Common myeloid progenitor, CD34-positive (primary cell): ENCODE measurements around the gene AARSD1.

Experiments used
- CTCF ChIA-PET: fragments of 350-600 bp; sonication (Branson Sonifier 250); formaldehyde crosslinking; loops from one replicate; lab custom pipeline; 2021; ENCODE audit warnings: antibody characterized with exemption; lab: Charles Lee
- POLR2A ChIA-PET: fragments of 350-600 bp; sonication (Branson Sonifier 250); formaldehyde crosslinking; loops from one replicate; lab custom pipeline; 2021; ENCODE audit warnings: antibody characterized with exemption; lab: Charles Lee
- DNase-seq, 3 donors: peaks; one replicate each; pipeline versions ENCODE4 v3.0.0 to v3.0.0-alpha.2; 2013
- H3K27ac ChIP-seq, 2 experiments: 1 replicate in 1 of 2; 2 replicates in 1 of 2; pipeline ENCODE4 v1.7.0; 2013; ENCODE audit warnings: inconsistent platforms in 2 of 2, low read length in 2 of 2, mild to moderate bottlenecking in 2 of 2, low read depth in 1 of 2, moderate library complexity in 1 of 2; ENCODE audit not compliant: severe bottlenecking in 2 of 2, insufficient read depth in 1 of 2, poor library complexity in 1 of 2
- H3K27me3 ChIP-seq, 5 experiments: replicated peaks in 2 of 5; 1 replicate in 3 of 5; 2 replicates in 2 of 5; pipeline versions ENCODE4 v1.6.1 to v1.7.0; 2013; ENCODE audit warnings: low read length in 4 of 5, mild to moderate bottlenecking in 2 of 5, moderate library complexity in 2 of 5, inconsistent platforms in 1 of 5; ENCODE audit not compliant: insufficient read depth in 5 of 5, control insufficient read depth in 4 of 5
- H3K36me3 ChIP-seq, 4 experiments: 1 replicate in 2 of 4; 2 replicates in 2 of 4; pipeline versions ENCODE4 v1.6.1 to v1.7.0; 2013; ENCODE audit warnings: low read length in 3 of 4, control low read depth in 1 of 4, mild to moderate bottlenecking in 1 of 4; ENCODE audit not compliant: control insufficient read depth in 4 of 4, insufficient read depth in 4 of 4
- H3K4me1 ChIP-seq, 4 experiments: 1 replicate in 3 of 4; 2 replicates in 1 of 4; pipeline versions ENCODE4 v1.6.1 to v1.7.1; 2013; ENCODE audit warnings: low read length in 3 of 4, mild to moderate bottlenecking in 3 of 4, control low read depth in 1 of 4, inconsistent platforms in 1 of 4, moderate library complexity in 1 of 4; ENCODE audit not compliant: control insufficient read depth in 4 of 4, insufficient read depth in 4 of 4; ENCODE audit errors: control extremely low read depth in 1 of 4
- H3K4me3 ChIP-seq, 7 experiments: 1 replicate in 4 of 7; 2 replicates in 3 of 7; pipeline versions ENCODE4 v1.5.1 to v1.7.0; 2013; ENCODE audit warnings: mild to moderate bottlenecking in 7 of 7, low read length in 6 of 7, moderate library complexity in 6 of 7, inconsistent platforms in 2 of 7, low read depth in 2 of 7, control low read depth in 1 of 7; ENCODE audit not compliant: insufficient read depth in 4 of 7, control insufficient read depth in 1 of 7; ENCODE audit errors: extremely low read depth in 1 of 7
- H3K9me3 ChIP-seq, 5 experiments: 1 replicate in 4 of 5; 2 replicates in 1 of 5; pipeline versions ENCODE4 v1.6.1 to v1.7.1; 2013; ENCODE audit warnings: low read length in 4 of 5, mild to moderate bottlenecking in 2 of 5, inconsistent platforms in 1 of 5, low read depth in 1 of 5, moderate library complexity in 1 of 5; ENCODE audit not compliant: control insufficient read depth in 4 of 5, insufficient read depth in 2 of 5; ENCODE audit errors: control extremely low read depth in 1 of 5
- WGBS: methylation state at CpG from one replicate; pipeline ENCODE4 v1.1.5; 2013; ENCODE audit not compliant: insufficient coverage; 5-methylcytosine and 5-hydroxymethylcytosine counted together

AARSD1 gene

DNA sequence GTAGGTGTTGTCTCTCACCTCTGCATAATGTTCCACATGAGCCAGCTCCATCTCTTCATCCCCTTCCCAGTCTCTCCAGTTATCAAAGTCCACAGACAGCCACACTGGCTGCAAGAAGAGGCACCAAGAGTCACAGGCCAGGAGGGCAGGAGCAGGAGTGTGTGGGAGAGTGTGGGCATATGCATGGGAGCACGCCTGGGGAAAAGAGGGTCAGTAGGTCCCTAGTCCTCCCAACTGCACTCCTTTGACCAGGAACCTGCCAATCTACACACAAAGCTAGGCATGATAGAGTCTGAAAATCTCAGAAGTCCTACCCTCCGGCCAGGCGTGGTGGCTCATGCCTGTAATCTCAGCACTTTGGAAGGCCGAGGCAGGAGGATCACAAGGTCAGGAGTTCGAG lies 7.3 kb upstream of the AARSD1 start:
- WGBS: 94% methylated on average over 3 of the region's 5 CpGs
- ChIA-PET POLR2A (no interaction called here), CTCF (no interaction called here)
- Histone ChIP-seq H3K27me3 (no peaks in the 10 kb centered on the region), H3K4me3 (no peak overlapping the region), H3K36me3 (no peaks in the 10 kb centered on the region), H3K4me1 (no peaks in the 10 kb centered on the region), H3K27ac (no peak overlapping the region), H3K9me3 (no peaks in the 10 kb centered on the region)
- no peak for DNase-seq

- H3K9me3 ChIP-seq: no peaks in the 10 kb centered on the region
- 94% methylated on average over 4 of the region's 5 CpGs for WGBS
- CTCF ChIA-PET: interaction anchor here (0.6 to 1.6 kb wide), 3 partner anchors 11 to 126 kb away, joined by 3 to 4 read pairs (median 4); partner anchors contain the start of gene PTGES3L
- H3K27me3 ChIP-seq: no peaks in the 10 kb centered on the region
- DNase-seq: peak in 2 of 3 donors; percentile 6 to 18
- no peak overlapping the region for H3K4me3 ChIP-seq
- peaks cover 0 to 3% (median 1%) of the 10 kb centered on the region in 4 experiments for H3K4me1 ChIP-seq
- no peaks in the 10 kb centered on the region for H3K36me3 ChIP-seq
- H3K27ac ChIP-seq: no peak overlapping the region
- POLR2A ChIA-PET: interaction anchor here (0.7 kb wide), 1 partner anchor 28 kb away, joined by 3 read pairs; no protein-coding TSS in a partner anchor
These were observed 4.8 kb upstream of the AARSD1 start for GRCh38 chr17:42969001-42969581.

- no peaks in the 10 kb centered on the region for H3K9me3 ChIP-seq
- H3K4me3 ChIP-seq: no peak overlapping the region
- no peaks in the 10 kb centered on the region for H3K36me3 ChIP-seq
- H3K27ac ChIP-seq: no peak overlapping the region
- H3K27me3 ChIP-seq: no peaks in the 10 kb centered on the region
- DNase-seq: no peak
- H3K4me1 ChIP-seq: peaks cover 8 to 13% (median 10%) of the 10 kb centered on the region in 4 experiments
- WGBS: no CpG with 5 or more reads among the region's 1 CpG
- POLR2A ChIA-PET: no interaction called here
- CTCF ChIA-PET: interaction anchor here (1.5 to 1.6 kb wide), 2 partner anchors 12 to 125 kb away, joined by 4 read pairs; partner anchors contain the start of gene PTGES3L
These were observed 3.7 kb upstream of the AARSD1 start for GRCh38 chr17:42967925-42968324.

- POLR2A ChIA-PET: no interaction called here
These were observed 10.6 kb downstream of the AARSD1 start for GRCh38 chr17:42953669-42954068.

GRCh38 chr17:42950044-42950783 lies 14.0 kb downstream of the AARSD1 start:
- Histone ChIP-seq H3K4me3 (no peak overlapping the region), H3K9me3 (no peaks in the 10 kb centered on the region), H3K27me3 (no peaks in the 10 kb centered on the region), H3K4me1 (no peaks in the 10 kb centered on the region), H3K36me3 (peaks cover 8 to 64% (median 36%) of the 10 kb centered on the region in 4 experiments), H3K27ac (no peak overlapping the region)
- DNase-seq: no peak
- CTCF ChIA-PET: interaction anchor here (1.2 kb wide), 1 partner anchor 107 kb away, joined by 7 read pairs; no protein-coding TSS in a partner anchor
- POLR2A ChIA-PET: interaction anchor here (0.6 kb wide), 1 partner anchor 176 kb away, joined by 4 read pairs; no protein-coding TSS in a partner anchor
- WGBS: 97% methylated on average over 4 of the region's 13 CpGs

More at GRCh38 chr17:42953669-42954068, 10.6 kb downstream of the AARSD1 start:
- no peaks in the 10 kb centered on the region for H3K4me1 ChIP-seq
- no peak overlapping the region for H3K4me3 ChIP-seq
- H3K36me3 ChIP-seq: peaks cover 13 to 80% (median 56%) of the 10 kb centered on the region in 4 experiments
- H3K27ac ChIP-seq: no peak overlapping the region
- WGBS: 100% methylated on average over 1 of the region's 1 CpG
- no peaks in the 10 kb centered on the region for H3K9me3 ChIP-seq
- no peak for DNase-seq
- no peaks in the 10 kb centered on the region for H3K27me3 ChIP-seq
- CTCF ChIA-PET: interaction anchor here (0.8 to 1.6 kb wide), 4 partner anchors 9 to 111 kb away, joined by 3 to 6 read pairs (median 4); no protein-coding TSS in a partner anchor

GRCh38 chr17:42946812-42947211 lies 17.4 kb downstream of the AARSD1 start:
- peaks cover 6 to 32% (median 16%) of the 10 kb centered on the region in 4 experiments for H3K36me3 ChIP-seq
- no CpG with 5 or more reads among the region's 1 CpG for WGBS
- ChIA-PET POLR2A (no interaction called here), CTCF (no interaction called here)
- no peak overlapping the region for H3K27ac ChIP-seq
- no peaks in the 10 kb centered on the region for H3K9me3 ChIP-seq
- no peaks in the 10 kb centered on the region for H3K27me3 ChIP-seq
- H3K4me1 ChIP-seq: no peaks in the 10 kb centered on the region
- H3K4me3 ChIP-seq: no peak overlapping the region
- no peak for DNase-seq

- H3K9me3 ChIP-seq: no peaks in the 10 kb centered on the region
- H3K4me3 ChIP-seq: no peak overlapping the region
- ChIA-PET CTCF (interaction anchor here (8.9 kb wide), 1 partner anchor 99 kb away, joined by 136 read pairs; the partner anchor contains the start of gene AOC2), POLR2A (no interaction called here)
- H3K4me1 ChIP-seq: no peaks in the 10 kb centered on the region
- H3K27ac ChIP-seq: no peak overlapping the region
- peaks cover 0 to 6% (median 1%) of the 10 kb centered on the region in 4 experiments for H3K36me3 ChIP-seq
- no peak for DNase-seq
- 0% methylated on average over 1 of the region's 3 CpGs for WGBS
- H3K27me3 ChIP-seq: no peaks in the 10 kb centered on the region
These were observed 20.0 kb downstream of the AARSD1 start for GRCh38 chr17:42944211-42944610.
